ENCODE measurements around the gene SPRR2F.

The SPRR2F gene

GRCh38 chr1:153072806-153073726 lies 40.2 kb downstream of the SPRR2F start:
- FAIRE-seq: no peak

- no peak for FAIRE-seq
These were observed 41.8 kb downstream of the SPRR2F start, which contains the start of gene SPRR2B for GRCh38 chr1:153071511-153071910. Gene SPRR2B, minus strand, starts transcription at chr1:153071611. Its CDS starts 772 bp downstream, at chr1:153070839.

- no peak for FAIRE-seq
These were observed 43.1 kb downstream of the SPRR2F start for GRCh38 chr1:153070243-153070642.
